ENCODE results near the gene LAMC3.

GRCh38 chr9:131029574-131029952, 20.6 kb downstream of the LAMC3 start:
- TF ChIP-seq EZH2phosphoT487 (IDR thresholded peaks at IDR 0.05; ENCODE audit: borderline replicate concordance, low read length) (no peak), CTCF (conservative IDR thresholded peaks at IDR 0.05; ENCODE audit: low read depth, low read length) (no peak)
